PC-9 (cell line): ENCODE data around the gene DEFB132.

ENCODE experiments used
- EZH2 ChIP-seq: fragments of 200-600 bp; sonication (generic); IDR thresholded peaks from 2 replicates; pipeline ENCODE4 v1.8.0; 2017; ENCODE audit warnings: antibody characterized with exemption, low read depth
- TF ChIP-seq, protein P1 (sequence below): fragments of 200-600 bp; sonication (generic); conservative IDR thresholded peaks from 2 replicates; pipeline ENCODE4 v1.6.1; 2017; ENCODE audit warnings: mixed run types, antibody characterized with exemption, mild to moderate bottlenecking, moderate library complexity

DNA sequence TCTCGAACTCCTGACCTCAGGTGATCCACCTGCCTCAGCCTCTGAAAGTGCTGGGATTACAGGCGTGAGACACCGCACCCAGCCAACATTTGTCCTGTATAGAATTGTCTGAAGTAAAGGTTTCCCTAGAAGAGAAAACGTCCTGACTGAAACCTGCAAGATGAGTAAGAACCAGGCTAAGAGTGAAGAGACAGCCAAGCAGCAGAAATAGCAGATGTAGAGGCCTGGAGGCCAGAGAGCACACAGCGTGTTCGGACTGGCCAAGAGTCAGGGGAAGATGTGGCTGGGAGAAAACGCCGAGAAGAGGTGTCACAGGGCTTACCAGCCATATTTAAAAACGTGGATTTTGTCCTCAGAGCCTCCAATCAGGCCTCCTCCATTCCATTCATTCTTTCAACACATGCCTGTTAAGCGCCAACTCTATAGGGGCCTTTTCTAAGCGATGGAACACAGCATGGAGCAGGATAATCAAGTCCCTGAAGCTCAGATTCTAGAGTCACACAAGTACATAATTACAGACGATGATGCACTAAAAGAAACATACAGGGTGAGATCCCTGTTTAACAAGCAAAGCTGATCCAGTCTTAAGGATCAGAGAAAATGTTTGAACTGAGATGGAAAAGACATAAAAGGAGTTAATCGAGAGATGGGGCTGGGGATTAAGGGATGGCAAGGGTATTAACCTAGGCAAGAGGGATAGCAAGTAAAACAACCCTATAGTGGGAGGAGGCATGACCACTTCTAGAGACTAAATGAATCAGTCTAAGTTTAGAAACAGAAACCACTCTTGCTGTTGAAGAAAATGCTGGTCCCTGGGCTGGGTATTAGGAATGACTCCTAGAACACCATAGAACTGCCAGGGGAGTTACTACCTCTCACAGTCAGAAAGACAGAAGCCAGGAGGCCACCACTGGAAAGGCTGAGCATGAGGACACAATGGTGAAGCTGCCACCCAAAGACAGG, 44.6 kb downstream of the DEFB132 start:
- TF ChIP-seq, protein P1, sequence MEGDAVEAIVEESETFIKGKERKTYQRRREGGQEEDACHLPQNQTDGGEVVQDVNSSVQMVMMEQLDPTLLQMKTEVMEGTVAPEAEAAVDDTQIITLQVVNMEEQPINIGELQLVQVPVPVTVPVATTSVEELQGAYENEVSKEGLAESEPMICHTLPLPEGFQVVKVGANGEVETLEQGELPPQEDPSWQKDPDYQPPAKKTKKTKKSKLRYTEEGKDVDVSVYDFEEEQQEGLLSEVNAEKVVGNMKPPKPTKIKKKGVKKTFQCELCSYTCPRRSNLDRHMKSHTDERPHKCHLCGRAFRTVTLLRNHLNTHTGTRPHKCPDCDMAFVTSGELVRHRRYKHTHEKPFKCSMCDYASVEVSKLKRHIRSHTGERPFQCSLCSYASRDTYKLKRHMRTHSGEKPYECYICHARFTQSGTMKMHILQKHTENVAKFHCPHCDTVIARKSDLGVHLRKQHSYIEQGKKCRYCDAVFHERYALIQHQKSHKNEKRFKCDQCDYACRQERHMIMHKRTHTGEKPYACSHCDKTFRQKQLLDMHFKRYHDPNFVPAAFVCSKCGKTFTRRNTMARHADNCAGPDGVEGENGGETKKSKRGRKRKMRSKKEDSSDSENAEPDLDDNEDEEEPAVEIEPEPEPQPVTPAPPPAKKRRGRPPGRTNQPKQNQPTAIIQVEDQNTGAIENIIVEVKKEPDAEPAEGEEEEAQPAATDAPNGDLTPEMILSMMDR, result no peak
- no peak for TF ChIP-seq EZH2
